Liver (tissue), 9 donors: ENCODE results near the gene PLA2G4E. TPM values are rescaled to one million over a fixed set of nuclear protein-coding genes. Genes with fewer than 3 reads are reported as not detected.

Experiments used
- DNase-seq: peaks from one replicate; pipeline ENCODE4 v3.0.0-alpha.2; 2017; ENCODE audit warnings: low spot score
- H3K27ac ChIP-seq, 2 donors: one replicate each; pipeline ENCODE4 v1.7.0; 2013; ENCODE audit warnings: inconsistent platforms in 2 of 2, low read length in 2 of 2, control low read depth in 1 of 2, low read depth in 1 of 2, mild to moderate bottlenecking in 1 of 2
- H3K27me3 ChIP-seq, 4 donors: one replicate each; pipeline versions ENCODE4 v1.6.1 to v1.7.0; 2013; ENCODE audit warnings: low read length in 3 of 4, inconsistent platforms in 1 of 4, mild to moderate bottlenecking in 1 of 4, moderate library complexity in 1 of 4; ENCODE audit not compliant: control insufficient read depth in 4 of 4, insufficient read depth in 4 of 4
- H3K36me3 ChIP-seq, 4 donors: one replicate each; pipeline versions ENCODE4 v1.6.1 to v1.7.0; 2013; ENCODE audit warnings: low read length in 3 of 4, mild to moderate bottlenecking in 3 of 4, low read depth in 1 of 4, moderate library complexity in 1 of 4; ENCODE audit not compliant: control insufficient read depth in 4 of 4, insufficient read depth in 3 of 4
- H3K4me1 ChIP-seq, 4 donors: one replicate each; pipeline versions ENCODE4 v1.6.1 to v1.7.0; 2013; ENCODE audit warnings: low read length in 3 of 4, mild to moderate bottlenecking in 3 of 4, moderate library complexity in 1 of 4; ENCODE audit not compliant: control insufficient read depth in 4 of 4, insufficient read depth in 4 of 4
- H3K4me3 ChIP-seq, 3 donors: one replicate each; pipeline versions ENCODE4 v1.6.1 to v1.7.0; 2013; ENCODE audit warnings: low read length in 3 of 3, control low read depth in 1 of 3, low read depth in 1 of 3, mild to moderate bottlenecking in 1 of 3
- H3K9ac ChIP-seq, 2 donors: one replicate each; pipeline ENCODE4 v1.7.0; 2013; ENCODE audit warnings: low read length in 2 of 2, mild to moderate bottlenecking in 2 of 2, moderate library complexity in 2 of 2, control low read depth in 1 of 2, low read depth in 1 of 2
- H3K9me3 ChIP-seq, 4 donors: one replicate each; pipeline versions ENCODE4 v1.6.1 to v1.7.0; 2013; ENCODE audit warnings: low read length in 3 of 4; ENCODE audit not compliant: control insufficient read depth in 4 of 4
- EGR1 ChIP-seq, 2 donors: IDR thresholded peaks; 2 replicates each; pipeline ENCODE4 v1.6.1; 2016 to 2018; ENCODE audit warnings: antibody characterized with exemption in 2 of 2, low read depth in 2 of 2
- FOXA1 ChIP-seq: IDR thresholded peaks from 2 replicates; pipeline ENCODE4 v1.6.1; 2016; ENCODE audit warnings: antibody characterized with exemption
- FOXA2 ChIP-seq: IDR thresholded peaks from 2 replicates; pipeline ENCODE4 v1.6.1; 2016; ENCODE audit warnings: antibody characterized with exemption
- GABPA ChIP-seq, 2 donors: IDR thresholded peaks in 1 of 2; conservative IDR thresholded peaks in 1 of 2; 2 replicates each; pipeline ENCODE4 v1.6.1; 2016; ENCODE audit warnings: antibody characterized with exemption in 2 of 2, mild to moderate bottlenecking in 1 of 2, moderate library complexity in 1 of 2
- HNF4A ChIP-seq, 2 donors: conservative IDR thresholded peaks; 2 replicates each; pipeline ENCODE4 v1.6.1; 2016; ENCODE audit warnings: antibody characterized with exemption in 2 of 2, mild to moderate bottlenecking in 2 of 2
- HNF4G ChIP-seq: IDR thresholded peaks from 2 replicates; pipeline ENCODE4 v1.6.1; 2016; ENCODE audit warnings: antibody characterized with exemption
- JUND ChIP-seq, 2 donors: IDR thresholded peaks; 2 replicates each; pipeline ENCODE4 v1.6.1; 2016; ENCODE audit warnings: antibody characterized with exemption in 2 of 2
- NR2F2 ChIP-seq: IDR thresholded peaks from 2 replicates; pipeline ENCODE4 v1.6.1; 2016; ENCODE audit warnings: antibody characterized with exemption
- RAD21 ChIP-seq, 2 donors: IDR thresholded peaks; 2 replicates each; pipeline ENCODE4 v1.6.1; 2016; ENCODE audit warnings: antibody characterized with exemption in 2 of 2, mild to moderate bottlenecking in 2 of 2
- SP1 ChIP-seq: IDR thresholded peaks from 2 replicates; pipeline ENCODE4 v1.6.1; 2018; ENCODE audit warnings: antibody characterized with exemption, mild to moderate bottlenecking
- YY1 ChIP-seq: IDR thresholded peaks from 2 replicates; pipeline ENCODE4 v1.6.1; 2016; ENCODE audit warnings: antibody characterized with exemption, mild to moderate bottlenecking
- WGBS: extraction: QIAGEN DNeasy Blood & Tissue Kit; methylation state at CpG from one replicate; pipeline ENCODE4 v1.1.7; 2013; 5-methylcytosine and 5-hydroxymethylcytosine counted together
- polyA plus RNA-seq, 2 donors: library from polyadenylated mRNA; stranded (reverse) in 1 of 2; unstranded in 1 of 2; fragments of 200-250 nt in 1 of 2; fragments of >200 nt in 1 of 2; fragmentation: Nextera tagmentation in 1 of 2; extraction: Ambion mirVana in 1 of 2; gene quantifications; one replicate each; pipeline versions ENCODE4 v1.2.1 to v1.2.3, GENCODE V29; 2013 to 2015
- total RNA-seq, 2 donors: library from RNA; depleted of rRNA; stranded (reverse); fragments of >200 nt; gene quantifications; one replicate each; pipeline ENCODE4 v1.2.3, GENCODE V29; 2014
- TF ChIP-seq, protein P1 (sequence below): IDR thresholded peaks from 2 replicates; pipeline ENCODE4 v1.6.1; 2016; ENCODE audit warnings: antibody characterized with exemption
- TF ChIP-seq, protein P2 (sequence below): IDR thresholded peaks from 2 replicates; pipeline ENCODE4 v1.6.1; 2016; ENCODE audit warnings: antibody characterized with exemption
- TF ChIP-seq, protein P3 (sequence below): fragments of 150-350 bp; IDR thresholded peaks from 2 replicates; pipeline ENCODE4 v1.5.1; 2017; ENCODE audit warnings: improper control_type of control experiment, low read depth, low read length; ENCODE audit not compliant: missing input control
- TF ChIP-seq, protein P4 (sequence below): IDR thresholded peaks from 2 replicates; pipeline ENCODE4 v1.6.1; 2016; ENCODE audit warnings: antibody characterized with exemption, mild to moderate bottlenecking
- TF ChIP-seq, protein P5 (sequence below): IDR thresholded peaks from 2 replicates; pipeline ENCODE4 v1.6.1; 2016; ENCODE audit warnings: antibody characterized with exemption
- donor health status: healthy.
- donor health status: healthy.
- donor health status: healthy.
- donor health status: healthy.
- donor health status: healthy.

Gene PLA2G4E
- total and polyA plus RNA-seq, 4 donors, result not detected

DNA sequence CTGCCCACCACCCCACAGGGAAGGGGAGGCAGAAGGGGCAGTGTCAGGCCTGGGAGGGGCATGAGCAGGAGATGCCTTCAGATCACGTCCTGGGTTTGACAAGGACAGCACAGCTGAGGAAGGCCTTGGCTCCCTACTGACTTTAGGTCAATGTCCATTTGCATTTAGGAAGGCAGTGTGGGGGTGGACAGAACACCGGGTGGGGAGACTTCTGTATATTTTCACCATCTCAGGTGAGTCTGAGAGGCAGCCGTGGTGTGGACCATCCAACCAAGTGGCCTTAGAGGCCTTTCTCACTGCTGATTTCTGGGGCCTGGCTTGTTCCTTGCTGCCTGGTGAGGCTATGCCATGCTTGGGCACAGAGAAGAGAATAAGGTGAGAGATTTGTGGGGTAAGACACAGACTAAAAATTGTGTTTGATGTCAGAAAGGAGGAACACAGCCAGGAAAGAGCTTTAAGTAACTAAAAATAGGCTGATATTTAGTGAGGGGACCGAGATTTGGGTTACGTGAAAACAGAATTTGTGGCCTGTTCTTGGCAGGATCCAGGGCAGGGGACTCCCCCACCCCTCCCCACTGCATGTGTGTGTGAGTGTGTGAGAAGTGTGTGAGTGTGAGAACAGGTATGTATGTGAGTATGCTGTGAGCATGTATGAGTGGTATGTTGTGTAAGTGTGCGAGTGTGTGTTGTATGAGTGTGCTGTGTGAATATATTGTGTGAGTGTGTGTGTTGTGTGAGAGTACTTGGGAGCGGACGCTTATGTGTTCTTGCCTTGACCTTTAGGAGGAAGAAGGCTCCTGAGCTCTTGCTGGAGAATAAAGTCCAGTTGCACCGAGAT is 11.8 kb upstream of the PLA2G4E start:
- H3K27me3 ChIP-seq, result no peaks in the 10 kb centered on the region
- no peak overlapping the region for H3K4me3 ChIP-seq
- WGBS, result 93% methylated on average over 9 of the region's 9 CpGs
- TF ChIP-seq HNF4G (no peak), YY1 (no peak), JUND (IDR thresholded peaks at IDR 0.05) (no peak), SP1 (no peak), NR2F2 (no peak), RAD21 (IDR thresholded peaks at IDR 0.05) (no peak), GABPA (IDR thresholded peaks at IDR 0.05 in 1 of 2, conservative IDR thresholded peaks at IDR 0.05 in 1 of 2) (no peak)
- TF ChIP-seq, protein P1, sequence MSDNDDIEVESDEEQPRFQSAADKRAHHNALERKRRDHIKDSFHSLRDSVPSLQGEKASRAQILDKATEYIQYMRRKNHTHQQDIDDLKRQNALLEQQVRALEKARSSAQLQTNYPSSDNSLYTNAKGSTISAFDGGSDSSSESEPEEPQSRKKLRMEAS, result no peak
- TF ChIP-seq, protein P2, sequence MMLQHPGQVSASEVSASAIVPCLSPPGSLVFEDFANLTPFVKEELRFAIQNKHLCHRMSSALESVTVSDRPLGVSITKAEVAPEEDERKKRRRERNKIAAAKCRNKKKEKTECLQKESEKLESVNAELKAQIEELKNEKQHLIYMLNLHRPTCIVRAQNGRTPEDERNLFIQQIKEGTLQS, result no peak
- TF ChIP-seq, protein P3, sequence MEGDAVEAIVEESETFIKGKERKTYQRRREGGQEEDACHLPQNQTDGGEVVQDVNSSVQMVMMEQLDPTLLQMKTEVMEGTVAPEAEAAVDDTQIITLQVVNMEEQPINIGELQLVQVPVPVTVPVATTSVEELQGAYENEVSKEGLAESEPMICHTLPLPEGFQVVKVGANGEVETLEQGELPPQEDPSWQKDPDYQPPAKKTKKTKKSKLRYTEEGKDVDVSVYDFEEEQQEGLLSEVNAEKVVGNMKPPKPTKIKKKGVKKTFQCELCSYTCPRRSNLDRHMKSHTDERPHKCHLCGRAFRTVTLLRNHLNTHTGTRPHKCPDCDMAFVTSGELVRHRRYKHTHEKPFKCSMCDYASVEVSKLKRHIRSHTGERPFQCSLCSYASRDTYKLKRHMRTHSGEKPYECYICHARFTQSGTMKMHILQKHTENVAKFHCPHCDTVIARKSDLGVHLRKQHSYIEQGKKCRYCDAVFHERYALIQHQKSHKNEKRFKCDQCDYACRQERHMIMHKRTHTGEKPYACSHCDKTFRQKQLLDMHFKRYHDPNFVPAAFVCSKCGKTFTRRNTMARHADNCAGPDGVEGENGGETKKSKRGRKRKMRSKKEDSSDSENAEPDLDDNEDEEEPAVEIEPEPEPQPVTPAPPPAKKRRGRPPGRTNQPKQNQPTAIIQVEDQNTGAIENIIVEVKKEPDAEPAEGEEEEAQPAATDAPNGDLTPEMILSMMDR, result no peak
- H3K36me3 ChIP-seq, result no peaks in the 10 kb centered on the region
- no peak overlapping the region for H3K27ac ChIP-seq
- DNase-seq, result no peak
- H3K9me3 ChIP-seq, result no peaks in the 10 kb centered on the region
- no peak overlapping the region for H3K9ac ChIP-seq
- peaks cover 0 to 4% (median 2%) of the 10 kb centered on the region in 4 donors for H3K4me1 ChIP-seq

DNA sequence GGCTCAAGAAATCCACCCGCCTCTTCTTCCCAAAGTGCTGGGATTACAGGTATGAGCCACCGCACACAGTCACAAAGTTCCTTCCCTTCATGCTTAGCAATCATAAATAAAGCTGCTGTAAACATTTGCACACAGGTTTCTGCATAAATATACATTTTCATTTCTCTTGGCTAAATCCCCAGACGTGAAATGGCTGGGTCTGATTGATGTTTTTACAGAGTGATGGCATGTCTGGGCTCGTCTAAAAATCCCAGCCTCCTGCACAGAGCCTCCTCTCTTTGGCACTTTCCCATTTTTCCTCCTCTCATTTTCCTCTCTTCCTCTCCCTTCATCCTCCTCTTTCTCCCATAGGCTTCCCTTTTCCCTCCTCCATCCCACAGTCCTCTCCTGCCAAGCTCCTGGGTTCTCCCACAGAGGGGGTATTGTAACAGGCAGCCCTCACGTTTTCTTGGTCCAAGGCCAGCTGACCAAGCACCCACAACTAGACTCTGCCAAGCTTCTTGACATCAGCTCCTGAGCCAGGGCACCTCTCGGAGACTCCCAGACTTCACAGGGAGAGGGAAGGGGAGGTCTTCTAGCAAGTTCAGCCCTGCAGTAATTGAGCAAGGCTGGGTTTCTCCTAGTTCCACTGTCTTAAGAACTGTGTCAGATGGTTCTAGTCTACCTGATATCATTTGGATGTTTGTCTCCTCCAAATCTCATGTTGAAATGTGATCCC is 10.5 kb upstream of the PLA2G4E start:
- no peak overlapping the region for H3K27ac ChIP-seq
- no peaks in the 10 kb centered on the region for H3K27me3 ChIP-seq
- 81% methylated on average over 6 of the region's 6 CpGs for WGBS
- no peak overlapping the region for H3K9ac ChIP-seq
- no peaks in the 10 kb centered on the region for H3K36me3 ChIP-seq
- no peak overlapping the region for H3K4me3 ChIP-seq
- TF ChIP-seq EGR1 (IDR thresholded peaks at IDR 0.05; ENCODE audit: low read depth in 2 of 2) (no peak), HNF4G (no peak), FOXA1 (no peak), HNF4A (conservative IDR thresholded peaks at IDR 0.05) (no peak), RAD21 (IDR thresholded peaks at IDR 0.05) (no peak), GABPA (IDR thresholded peaks at IDR 0.05 in 1 of 2, conservative IDR thresholded peaks at IDR 0.05 in 1 of 2) (no peak), YY1 (no peak), FOXA2 (no peak)
- TF ChIP-seq, protein P3, result no peak
- TF ChIP-seq, protein P1, result no peak
- TF ChIP-seq, protein P4, sequence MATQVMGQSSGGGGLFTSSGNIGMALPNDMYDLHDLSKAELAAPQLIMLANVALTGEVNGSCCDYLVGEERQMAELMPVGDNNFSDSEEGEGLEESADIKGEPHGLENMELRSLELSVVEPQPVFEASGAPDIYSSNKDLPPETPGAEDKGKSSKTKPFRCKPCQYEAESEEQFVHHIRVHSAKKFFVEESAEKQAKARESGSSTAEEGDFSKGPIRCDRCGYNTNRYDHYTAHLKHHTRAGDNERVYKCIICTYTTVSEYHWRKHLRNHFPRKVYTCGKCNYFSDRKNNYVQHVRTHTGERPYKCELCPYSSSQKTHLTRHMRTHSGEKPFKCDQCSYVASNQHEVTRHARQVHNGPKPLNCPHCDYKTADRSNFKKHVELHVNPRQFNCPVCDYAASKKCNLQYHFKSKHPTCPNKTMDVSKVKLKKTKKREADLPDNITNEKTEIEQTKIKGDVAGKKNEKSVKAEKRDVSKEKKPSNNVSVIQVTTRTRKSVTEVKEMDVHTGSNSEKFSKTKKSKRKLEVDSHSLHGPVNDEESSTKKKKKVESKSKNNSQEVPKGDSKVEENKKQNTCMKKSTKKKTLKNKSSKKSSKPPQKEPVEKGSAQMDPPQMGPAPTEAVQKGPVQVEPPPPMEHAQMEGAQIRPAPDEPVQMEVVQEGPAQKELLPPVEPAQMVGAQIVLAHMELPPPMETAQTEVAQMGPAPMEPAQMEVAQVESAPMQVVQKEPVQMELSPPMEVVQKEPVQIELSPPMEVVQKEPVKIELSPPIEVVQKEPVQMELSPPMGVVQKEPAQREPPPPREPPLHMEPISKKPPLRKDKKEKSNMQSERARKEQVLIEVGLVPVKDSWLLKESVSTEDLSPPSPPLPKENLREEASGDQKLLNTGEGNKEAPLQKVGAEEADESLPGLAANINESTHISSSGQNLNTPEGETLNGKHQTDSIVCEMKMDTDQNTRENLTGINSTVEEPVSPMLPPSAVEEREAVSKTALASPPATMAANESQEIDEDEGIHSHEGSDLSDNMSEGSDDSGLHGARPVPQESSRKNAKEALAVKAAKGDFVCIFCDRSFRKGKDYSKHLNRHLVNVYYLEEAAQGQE, result no peak
- TF ChIP-seq, protein P2, result no peak
- TF ChIP-seq, protein P5, sequence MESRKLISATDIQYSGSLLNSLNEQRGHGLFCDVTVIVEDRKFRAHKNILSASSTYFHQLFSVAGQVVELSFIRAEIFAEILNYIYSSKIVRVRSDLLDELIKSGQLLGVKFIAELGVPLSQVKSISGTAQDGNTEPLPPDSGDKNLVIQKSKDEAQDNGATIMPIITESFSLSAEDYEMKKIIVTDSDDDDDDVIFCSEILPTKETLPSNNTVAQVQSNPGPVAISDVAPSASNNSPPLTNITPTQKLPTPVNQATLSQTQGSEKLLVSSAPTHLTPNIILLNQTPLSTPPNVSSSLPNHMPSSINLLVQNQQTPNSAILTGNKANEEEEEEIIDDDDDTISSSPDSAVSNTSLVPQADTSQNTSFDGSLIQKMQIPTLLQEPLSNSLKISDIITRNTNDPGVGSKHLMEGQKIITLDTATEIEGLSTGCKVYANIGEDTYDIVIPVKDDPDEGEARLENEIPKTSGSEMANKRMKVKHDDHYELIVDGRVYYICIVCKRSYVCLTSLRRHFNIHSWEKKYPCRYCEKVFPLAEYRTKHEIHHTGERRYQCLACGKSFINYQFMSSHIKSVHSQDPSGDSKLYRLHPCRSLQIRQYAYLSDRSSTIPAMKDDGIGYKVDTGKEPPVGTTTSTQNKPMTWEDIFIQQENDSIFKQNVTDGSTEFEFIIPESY, result no peak
- H3K4me1 ChIP-seq, result peaks cover 0 to 3% (median 1%) of the 10 kb centered on the region in 4 donors
- no peak for DNase-seq
- no peaks in the 10 kb centered on the region for H3K9me3 ChIP-seq
